HG03108 (cell line): ENCODE data around the gene ADAM33.

Source experiments
- ATAC-seq: cut with Tn5 transposase; IDR thresholded peaks from one replicate; pipeline ENCODE4 v1.9.1; 2021; ENCODE audit warnings: moderate library complexity; ENCODE audit not compliant: unreplicated experiment

The ADAM33 gene

DNA sequence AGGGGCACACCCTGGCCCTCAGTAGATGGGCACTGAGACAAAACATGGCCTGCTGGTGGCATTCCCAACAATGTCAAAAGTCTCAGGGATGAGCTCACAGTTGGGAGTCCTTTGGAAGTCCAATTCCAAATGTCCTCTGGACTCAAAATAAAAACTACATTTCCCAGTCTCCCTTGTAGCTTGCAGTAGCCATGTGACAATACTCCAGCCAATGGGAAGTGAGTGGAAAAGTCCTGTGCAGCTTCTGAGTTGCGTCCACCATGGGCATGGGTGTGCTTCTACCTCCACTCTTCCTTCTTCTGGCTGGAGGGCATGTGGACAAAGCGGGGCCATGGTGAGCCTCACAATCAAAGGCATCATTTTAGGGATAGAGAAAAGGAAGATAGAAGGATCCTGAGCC is 5.8 kb upstream of the ADAM33 start:
- ATAC-seq = no peak

DNA sequence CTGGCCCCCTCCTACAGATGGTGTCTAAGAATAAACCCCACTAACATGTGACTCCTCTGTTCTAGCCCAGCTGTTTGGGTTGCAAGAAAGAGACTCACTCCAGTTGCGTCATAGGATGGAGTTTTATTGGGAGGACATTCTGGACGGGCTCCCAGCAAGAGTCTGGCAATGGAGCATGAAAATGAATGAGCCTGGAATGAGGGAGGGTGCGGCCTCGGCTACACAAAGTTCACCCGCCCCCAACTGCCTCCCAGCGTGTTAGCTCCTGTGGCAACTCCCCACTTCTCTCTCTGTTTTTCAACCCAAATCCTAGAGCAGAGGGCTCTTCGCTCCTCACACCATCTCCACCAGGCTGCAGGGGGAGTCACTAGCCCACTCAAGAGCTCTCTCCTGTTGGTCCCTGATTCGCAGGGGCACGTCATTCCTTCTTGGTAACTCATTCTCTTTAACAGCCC is 5.1 kb upstream of the ADAM33 start:
- ATAC-seq = no peak

DNA sequence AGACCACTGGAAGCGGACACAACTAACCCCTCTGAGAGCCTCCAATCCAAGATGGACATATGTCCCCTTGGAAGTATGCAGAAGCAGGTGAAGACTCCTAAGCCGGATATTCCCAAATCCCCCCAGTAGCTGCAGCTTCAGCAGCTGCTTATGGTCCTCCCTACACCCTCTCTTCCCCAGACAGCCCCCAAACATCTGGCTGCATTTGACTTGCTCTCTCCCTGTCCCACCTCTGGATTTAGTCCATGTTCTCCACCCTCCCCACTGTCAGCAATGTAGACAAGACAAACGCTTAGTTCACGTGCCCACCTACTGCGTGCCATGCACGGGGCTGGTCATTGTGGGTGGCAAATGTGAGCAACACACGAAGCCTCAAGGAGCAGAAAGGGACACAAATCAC is 4.6 kb upstream of the ADAM33 start:
- ATAC-seq = no peak

DNA sequence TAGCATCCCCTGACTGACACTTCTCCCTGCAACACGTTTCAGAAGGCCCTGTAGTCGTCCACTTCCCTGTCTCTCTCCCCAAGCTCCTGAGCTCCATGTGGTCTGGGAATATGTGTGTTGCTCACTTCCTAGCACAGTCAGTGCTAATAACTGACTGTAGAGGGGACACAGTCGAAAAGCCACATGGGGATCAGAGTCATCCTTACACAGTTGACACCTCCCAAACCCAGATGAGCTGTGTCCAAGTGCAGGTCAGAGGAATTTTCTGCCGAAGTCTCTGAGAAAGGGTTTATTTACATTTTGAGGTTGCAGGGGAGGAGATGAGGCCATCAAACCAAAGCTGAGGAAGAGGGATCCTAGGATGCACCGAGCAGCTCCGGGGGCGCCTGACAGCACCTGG is 3.5 kb upstream of the ADAM33 start:
- ATAC-seq = no peak

DNA sequence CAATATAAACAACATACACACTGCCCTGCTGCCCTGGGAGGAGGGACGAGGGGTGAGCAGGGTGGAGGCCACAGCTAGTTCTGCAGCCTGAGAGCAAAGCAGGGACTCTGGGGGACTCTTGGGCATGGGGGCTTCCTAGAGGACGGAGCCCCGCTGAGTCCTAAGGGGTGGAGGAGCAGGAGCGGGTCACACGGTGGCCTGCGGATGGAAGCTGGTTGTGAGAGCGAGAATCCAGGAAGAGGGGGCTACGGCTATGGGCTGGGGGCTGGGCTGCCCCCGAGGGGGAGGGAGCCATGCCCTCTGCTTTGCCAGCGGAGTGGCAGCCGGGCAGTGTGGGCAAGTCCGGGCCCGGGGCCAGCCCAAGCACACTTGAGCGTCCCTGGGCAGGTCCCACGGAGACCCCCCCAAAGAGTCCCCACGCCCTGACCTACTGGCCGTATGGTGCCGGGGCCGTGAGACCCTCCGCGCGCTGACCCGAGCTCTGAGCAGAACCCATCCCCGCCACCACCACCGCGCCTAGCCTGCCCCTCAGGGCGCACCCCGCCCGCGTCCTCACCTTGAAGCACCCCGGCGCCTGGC is 369 bp downstream of the ADAM33 start:
- ATAC-seq = no peak

DNA sequence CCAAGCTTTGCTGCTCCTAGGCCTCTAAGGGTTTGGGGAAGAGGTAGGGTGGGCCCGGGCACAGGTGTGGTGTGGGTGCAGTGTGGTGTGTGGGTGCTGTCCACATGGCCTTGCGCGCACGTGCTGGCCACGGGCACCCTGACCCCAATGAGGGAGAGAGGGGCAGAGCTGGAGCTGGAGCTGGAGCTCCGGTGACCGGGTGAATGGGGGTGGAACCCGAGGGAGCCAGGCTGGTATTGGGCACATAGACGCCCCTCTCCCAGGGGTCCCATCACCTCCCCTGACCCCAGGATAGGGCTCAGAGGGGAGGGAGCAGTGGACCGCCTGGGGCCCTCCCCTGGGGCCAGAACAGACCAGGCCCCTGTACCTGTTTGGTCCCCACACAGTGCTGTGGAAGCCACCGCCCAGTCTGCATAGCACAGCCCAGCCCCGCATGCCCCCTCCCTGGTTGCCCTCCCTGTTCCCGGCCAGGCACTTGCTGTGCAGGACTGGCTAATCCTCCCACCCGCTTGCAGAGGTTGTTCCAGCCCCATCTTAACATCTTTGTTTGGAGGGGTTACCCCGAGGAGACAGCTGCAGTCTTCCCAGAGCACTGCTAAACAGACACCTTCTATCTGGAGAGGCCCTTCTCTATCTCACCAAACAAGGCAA is 984 bp downstream of the ADAM33 start:
- no peak for ATAC-seq

DNA sequence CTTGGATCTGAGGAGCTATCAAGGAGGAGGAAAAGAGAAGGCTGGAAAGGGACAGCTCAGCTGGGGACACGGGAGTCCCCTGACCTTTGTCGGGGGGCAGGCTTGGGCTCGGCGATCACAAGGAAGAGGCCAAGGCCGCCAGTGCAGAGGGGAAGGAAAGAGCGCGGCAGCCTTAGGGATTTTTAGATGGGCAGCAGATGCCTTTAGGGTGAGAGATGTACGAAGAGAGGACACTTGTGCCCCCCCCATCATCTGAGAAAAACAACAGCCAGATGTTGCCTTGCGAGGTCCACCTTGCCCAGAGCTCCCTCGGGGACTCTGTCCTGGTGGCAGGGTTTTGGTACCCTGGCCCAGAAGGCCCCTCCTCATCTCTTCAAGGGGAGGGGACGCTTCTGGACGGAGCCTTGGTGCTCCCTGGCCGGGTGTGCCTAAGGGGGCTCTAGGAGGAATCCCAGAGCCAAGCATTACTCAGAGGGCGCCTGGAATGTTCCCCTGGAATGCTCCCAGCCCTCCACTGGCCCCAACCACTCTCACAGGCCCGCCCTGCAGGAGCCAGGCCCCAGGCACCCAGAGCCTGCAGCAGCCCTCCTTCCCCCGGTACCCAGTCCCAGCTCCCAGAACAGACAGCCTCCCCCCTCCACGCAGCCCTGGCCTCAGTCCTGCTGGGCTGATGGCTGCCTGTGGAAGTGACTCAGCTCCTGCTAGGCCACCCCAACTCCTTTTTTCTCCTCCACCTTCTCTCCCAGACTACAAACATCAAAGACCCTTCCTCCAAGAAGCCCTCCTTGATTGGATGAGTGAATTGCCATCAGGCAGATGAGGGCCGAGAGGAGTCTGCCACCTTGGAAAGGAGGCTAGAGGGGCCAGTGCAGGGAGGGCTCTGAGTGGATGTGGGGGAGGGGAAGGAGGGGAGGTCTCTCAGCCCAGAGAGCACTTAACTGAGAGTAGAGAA is 1.8 kb downstream of the ADAM33 start:
- no peak for ATAC-seq

DNA sequence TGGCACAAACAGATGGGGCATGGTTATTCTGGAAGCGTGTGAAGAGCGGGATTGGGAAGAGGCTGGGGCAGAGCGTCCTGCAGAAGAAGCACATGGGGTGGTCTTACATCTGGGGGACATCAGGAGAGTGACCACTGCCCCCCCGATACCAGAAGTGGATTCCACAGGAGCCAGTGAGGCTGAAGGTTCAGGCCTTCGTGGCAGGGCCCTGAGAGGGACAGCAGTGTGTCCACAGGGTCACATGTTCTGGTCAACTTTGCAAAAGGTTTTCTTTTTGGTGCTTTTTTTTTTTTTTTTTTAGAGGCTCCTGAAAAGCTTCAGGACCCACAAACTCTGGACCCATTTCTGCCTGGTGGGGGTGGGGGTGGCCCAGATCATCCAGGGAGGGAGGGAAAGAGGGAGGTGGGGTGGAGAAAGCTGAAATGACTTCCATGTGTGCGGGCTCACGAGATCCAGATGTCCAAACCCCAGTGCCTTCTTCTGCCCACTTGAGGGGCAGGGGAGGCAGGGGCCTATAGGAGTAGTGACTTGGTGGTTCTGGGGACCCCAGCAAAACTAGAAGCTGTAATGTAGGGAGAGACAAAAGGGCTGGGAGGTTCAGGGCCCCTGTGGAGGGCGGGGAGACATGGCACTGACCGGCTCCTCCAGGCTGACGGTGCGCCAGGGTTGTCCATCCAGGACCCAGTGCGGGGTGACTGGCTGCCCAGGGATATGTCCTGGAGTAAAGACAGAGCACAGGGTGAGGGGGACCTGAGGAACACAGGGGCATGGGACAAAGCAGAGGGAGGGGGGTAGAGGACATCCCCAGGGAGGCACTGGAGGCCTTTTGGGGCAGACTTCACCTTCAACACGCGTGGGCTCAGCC is 2.7 kb downstream of the ADAM33 start:
- no peak for ATAC-seq

DNA sequence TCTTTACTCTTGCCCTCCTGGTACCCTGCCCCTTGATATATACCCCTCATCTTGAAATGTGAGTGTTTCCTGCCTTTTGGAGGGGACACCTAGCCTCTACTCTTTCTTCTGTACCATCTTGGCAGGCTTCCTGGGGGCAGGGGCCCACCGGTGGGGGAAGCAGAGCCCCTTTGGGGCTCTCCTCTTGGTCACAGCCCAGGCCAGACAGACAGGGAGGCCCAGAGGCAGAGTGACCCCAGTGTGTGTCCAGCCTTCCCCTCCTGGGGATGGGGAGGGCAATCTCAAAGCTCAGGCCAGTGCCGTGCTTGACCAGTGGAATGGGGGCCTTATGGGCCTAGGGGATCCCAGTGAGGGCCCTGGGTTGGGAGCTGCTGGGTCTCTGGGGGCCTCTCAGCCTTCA is 3.6 kb downstream of the ADAM33 start:
- no peak for ATAC-seq

DNA sequence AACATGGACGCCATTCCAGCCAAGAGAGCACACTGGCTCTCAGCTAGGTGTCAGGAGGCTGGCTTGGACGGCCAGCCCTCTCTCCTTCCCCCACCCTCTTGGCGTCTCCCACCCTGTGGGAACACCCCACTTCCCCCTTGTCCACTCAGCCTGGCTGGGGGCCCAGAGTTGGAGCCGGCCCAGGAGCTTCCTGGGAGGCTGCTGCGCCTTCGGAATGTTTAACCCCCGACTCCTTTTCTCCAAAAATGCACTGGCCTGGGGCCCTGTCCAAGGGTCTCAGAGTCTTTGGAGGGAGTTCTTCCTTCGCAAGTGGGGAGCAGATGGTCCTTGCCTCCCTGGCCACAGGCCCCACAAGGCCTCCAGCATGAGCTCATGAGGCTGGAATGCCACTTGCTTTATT is 4.1 kb downstream of the ADAM33 start:
- ATAC-seq = no peak

DNA sequence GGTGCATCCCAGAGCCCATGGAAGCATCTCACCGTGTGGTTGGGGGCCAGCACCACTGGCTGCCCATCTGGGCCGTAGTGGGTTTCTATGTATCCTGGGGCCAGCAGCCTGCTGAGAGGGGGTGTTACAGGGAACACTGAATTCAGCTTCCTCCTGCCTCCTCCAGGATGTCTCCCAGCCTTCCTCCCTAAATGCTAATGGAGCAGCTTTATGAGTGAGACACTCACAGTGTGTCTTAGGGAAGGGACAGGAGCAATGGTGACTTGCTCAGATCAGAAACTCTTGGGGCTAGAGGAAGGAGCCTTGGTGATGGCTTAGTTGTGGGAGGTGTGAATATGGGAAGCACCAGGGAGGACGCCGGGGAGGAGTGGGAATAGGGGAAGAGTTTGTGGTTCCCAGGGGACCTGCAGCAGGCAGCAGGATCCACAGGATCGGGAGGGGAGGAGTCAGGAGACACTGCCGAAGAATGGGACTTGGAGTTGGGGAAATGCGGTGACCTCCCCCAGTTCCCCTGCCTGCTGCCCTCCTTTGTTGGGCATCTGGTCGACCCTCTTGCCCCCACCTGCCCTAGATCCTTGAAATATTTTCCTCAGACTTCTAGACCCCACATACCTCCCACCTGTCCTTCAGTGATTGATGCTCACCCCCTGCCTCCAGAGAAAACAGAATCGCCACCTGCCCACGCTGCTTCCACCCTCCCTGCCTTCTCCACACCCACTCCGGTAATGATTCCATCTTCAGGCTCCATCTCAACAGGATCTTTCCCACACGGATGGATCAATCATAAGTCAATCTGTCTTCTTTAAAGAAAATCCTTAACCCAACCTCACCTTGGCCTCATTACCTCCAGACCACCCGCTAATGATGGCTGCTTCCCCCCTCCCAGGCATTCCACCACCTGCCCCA is 6.6 kb downstream of the ADAM33 start:
- no peak for ATAC-seq

DNA sequence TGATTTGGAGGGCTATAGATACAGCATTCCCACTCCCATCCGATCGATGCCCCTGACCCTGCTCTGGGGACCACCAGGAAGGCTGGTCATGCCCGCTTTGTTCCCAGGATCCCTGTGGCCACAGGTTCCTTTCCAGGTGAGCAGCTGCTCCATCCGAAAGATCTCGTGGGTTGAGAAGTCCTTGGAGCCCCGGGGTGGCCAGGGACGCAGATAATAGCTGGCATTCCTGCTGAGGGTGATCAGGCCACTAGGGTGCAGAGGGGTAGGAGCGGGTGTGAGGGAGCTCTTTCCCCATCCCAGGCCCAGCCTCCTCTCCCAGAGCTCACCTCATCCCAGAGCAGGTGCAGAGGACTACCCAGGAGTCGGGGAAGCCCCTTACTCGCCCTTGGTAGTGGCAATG is 7.4 kb downstream of the ADAM33 start:
- ATAC-seq = no peak

DNA sequence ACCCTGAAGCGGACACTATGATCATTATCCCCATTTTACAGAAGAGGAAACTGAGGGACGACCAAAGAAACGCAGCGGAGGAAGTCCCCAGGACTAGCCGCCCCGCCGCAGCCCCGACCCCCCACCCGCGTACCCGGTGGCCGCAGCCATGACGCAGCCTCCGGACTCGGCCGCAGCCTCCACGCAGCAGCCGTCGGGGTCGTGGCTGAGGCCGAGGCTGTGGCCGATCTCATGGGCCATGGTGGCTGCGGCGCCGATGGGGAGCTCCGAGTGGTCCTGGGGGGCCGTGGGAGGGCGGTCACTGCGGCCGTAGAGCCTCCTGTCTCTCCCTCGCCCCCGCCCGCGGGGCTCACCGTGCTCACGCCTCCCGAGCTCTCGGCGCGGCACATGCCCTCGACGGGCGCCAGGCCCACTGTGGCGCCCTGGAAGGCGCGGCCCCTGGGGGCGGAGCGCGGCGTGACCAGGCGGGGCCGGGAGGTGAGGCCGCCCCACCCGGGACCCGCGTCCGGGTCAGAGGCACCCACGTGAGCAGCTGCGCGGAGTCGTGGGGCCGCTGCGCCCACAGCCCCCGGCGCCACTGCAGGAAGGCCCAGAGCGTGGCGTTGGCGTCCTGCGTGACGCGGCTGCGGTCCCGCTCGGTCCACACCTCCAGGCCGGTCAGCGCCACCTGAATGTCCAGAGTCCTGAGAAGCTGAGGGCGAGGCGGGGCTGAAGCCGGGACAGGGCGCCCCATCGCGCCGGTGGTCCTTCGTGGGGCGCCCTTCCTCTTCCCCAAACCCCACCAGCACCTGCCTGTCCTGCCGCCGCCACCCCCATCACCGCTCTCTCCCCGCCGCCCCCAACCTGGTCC is 8.4 kb downstream of the ADAM33 start:
- no peak for ATAC-seq

DNA sequence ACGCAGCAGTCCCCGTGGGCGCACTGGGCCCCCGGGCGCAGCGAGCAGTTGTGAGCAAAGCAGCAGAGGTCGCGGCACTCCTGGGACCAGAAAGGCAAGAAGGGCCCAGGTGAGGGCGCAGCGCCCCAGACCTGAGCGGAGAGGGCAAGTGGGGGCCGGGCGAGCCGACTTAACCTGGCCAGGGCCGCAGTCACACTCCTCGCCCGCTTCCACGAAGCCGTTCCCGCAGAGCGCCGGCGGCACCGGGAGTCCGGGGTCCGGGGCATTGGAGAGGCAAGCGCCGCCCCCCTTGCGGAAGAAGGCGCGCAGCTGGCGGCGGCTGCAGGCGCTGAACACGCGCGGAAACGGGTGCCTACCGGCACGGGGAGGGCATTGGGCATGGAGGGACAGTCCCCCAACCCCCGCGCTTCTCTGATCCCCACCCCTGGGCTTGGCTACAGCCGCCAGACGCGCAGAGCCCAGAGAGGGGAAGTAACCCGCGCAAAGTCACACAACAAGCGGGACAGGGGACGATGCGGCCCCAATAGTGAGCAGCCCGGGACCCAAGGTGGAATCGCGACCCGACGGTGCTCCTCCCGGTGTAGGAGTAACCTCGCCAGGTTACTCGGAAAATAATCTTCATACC is 9.2 kb downstream of the ADAM33 start:
- ATAC-seq = no peak

DNA sequence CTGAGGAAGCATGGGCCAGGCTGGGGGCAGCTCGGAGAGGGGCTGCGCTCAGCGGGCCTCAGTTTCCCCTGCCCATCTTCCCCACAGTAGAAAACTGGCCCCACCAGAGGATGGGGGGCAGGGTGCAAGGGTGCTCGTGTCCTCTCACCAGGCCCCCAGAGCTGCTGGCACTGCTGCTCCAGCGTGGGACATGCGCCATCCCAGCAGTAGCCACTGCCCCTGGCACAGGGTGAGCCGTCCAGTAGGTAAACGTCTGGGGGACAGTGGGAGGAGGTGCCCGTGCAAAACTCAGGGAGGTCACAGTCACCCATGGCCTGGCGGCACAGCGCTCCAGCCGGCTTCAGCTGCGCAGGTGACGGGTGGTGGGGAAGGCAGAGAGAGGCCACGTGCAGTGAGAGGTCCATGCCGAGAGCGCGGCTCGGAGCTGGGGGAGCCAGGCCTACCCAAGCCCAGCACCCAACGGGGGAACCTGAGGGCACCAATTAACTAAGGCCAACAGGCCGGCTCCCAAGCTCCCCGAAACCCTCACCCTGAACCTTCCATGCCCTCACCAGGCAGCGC is 9.7 kb downstream of the ADAM33 start:
- ATAC-seq = no peak

DNA sequence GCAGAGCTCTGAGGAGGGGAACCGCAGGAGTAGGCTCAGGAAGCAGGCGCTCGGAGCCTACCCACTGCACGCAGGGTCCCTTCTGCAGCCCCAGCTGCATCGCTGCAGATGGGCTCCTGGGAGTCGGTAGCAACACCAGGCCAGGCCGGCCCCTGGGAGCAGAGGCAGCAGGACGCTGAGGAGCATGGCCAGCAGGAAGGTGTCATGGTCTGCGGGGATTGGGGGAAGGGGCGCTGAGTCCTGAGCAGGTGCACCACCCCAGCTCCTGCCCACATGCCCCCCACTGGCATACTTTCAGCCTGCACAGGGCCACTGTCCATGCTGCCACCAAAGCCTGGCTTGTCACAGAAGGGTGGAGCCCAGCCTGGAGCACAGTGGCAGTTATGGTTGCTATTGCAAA is 10.9 kb downstream of the ADAM33 start:
- ATAC-seq = no peak

DNA sequence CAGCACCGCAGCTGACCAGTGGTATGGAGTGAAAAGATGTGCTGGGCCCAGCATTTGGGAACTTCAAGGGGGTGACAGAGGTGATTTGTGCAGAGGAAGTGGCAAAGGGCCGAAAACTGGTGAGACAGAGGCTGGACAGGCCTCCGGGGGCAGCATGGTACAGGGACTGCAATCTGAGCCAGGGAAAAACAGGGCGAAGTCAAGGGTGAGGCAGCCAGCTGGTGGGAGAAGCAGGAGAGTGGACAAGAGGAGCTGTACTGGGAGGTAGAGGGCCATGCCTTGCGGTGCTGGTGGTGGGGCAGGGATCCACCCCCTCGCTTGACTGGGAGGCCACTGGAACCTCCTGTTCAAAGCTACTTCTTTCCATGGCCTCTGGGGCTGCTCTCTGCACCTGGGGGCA is 11.3 kb downstream of the ADAM33 start:
- no peak for ATAC-seq

DNA sequence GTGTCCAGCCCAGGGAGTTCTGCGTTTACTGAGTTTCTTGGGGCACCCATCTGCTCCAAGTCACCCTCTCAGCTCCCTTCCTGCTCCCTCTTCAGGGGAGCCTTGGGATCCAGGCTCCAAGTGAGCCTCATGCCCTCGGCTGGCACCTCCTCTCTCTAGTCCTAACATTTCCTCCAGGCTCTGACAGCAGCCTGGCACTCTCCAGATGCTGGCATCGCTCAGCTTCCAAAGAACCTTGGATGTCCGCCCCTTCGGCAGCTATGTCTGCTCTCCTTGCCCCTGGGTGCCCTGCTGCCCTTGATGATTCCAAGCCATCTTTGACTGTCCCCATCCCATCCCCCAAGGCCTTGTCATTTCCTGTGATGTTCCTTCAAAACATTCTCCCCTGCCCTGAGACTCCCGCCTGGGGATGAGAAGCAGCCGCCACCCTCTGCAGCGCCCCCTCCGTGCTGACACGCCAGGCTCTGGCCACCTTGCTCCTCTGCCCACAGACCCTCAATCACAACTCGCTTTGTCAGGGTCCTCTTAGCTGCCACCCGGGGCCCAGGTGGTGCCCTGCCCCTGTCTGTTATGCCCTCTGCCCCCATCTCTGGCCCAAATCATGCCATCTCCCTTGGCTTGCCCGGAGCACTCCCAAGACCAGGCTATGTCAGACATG is 12.0 kb downstream of the ADAM33 start:
- ATAC-seq = no peak
